Right atrium auricular region (tissue), 2 donors: ENCODE results near the gene LRP11. TPM values are rescaled to one million over a fixed set of nuclear protein-coding genes. Genes with fewer than 3 reads are reported as not detected.

Experiments
- DNase-seq: peaks from one replicate; pipeline ENCODE4 v3.0.0-alpha.2; 2019; ENCODE audit warnings: low spot score
- H3K27ac ChIP-seq, 2 donors: fragments of 200-600 bp; sonication (generic); 1 replicate in 1 of 2; 2 replicates in 1 of 2; pipeline ENCODE4 v1.5.1; 2016 to 2019
- H3K27me3 ChIP-seq, 2 donors: fragments of 200-600 bp; sonication (generic); one replicate each; pipeline versions ENCODE4 v1.5.1 to v1.6.0; 2017 to 2019
- H3K36me3 ChIP-seq: fragments of 200-600 bp; sonication (generic); one replicate; pipeline ENCODE4 v1.5.1; 2016
- H3K4me1 ChIP-seq, 2 donors: fragments of 200-600 bp; sonication (generic); one replicate each; pipeline versions ENCODE4 v1.5.1 to v1.6.0; 2017 to 2019
- H3K4me3 ChIP-seq, 2 donors: fragments of 200-600 bp; sonication (generic); 1 replicate in 1 of 2; 2 replicates in 1 of 2; pipeline ENCODE4 v1.5.1; 2017 to 2019; ENCODE audit warnings: mild to moderate bottlenecking in 1 of 2, moderate library complexity in 1 of 2
- H3K9me3 ChIP-seq, 2 donors: fragments of 200-600 bp; sonication (generic); one replicate each; pipeline ENCODE4 v1.5.1; 2019
- total RNA-seq, 2 donors: library from RNA; depleted of rRNA; stranded (reverse); fragments of >200 nt; gene quantifications; one replicate each; pipeline ENCODE4 v1.1.0, GENCODE V29; 2016
- TF ChIP-seq, protein P1 (sequence below), 2 donors: fragments of 200-600 bp; sonication (generic); IDR thresholded peaks; one replicate each; pipeline ENCODE4 v1.5.1; 2019; ENCODE audit warnings: antibody characterized with exemption in 2 of 2

Gene LRP11
- total RNA-seq, 2 donors from 2014 or later, result 17.0 to 25.7 TPM

GRCh38 chr6:149888659-149889058 lies 24.5 kb upstream of the LRP11 start:
- peaks cover 0 to 5% of the 10 kb centered on the region in 2 donors for H3K4me1 ChIP-seq
- no peaks in the 10 kb centered on the region for H3K9me3 ChIP-seq
- H3K4me3 ChIP-seq, result no peak overlapping the region
- no peaks in the 10 kb centered on the region for H3K36me3 ChIP-seq
- TF ChIP-seq, protein P1, sequence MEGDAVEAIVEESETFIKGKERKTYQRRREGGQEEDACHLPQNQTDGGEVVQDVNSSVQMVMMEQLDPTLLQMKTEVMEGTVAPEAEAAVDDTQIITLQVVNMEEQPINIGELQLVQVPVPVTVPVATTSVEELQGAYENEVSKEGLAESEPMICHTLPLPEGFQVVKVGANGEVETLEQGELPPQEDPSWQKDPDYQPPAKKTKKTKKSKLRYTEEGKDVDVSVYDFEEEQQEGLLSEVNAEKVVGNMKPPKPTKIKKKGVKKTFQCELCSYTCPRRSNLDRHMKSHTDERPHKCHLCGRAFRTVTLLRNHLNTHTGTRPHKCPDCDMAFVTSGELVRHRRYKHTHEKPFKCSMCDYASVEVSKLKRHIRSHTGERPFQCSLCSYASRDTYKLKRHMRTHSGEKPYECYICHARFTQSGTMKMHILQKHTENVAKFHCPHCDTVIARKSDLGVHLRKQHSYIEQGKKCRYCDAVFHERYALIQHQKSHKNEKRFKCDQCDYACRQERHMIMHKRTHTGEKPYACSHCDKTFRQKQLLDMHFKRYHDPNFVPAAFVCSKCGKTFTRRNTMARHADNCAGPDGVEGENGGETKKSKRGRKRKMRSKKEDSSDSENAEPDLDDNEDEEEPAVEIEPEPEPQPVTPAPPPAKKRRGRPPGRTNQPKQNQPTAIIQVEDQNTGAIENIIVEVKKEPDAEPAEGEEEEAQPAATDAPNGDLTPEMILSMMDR (IDR thresholded peaks at IDR 0.05), result no peak
- peak; percentile 52 for DNase-seq
- H3K27ac ChIP-seq, result no peak overlapping the region
- H3K27me3 ChIP-seq, result no peaks in the 10 kb centered on the region

- DNase-seq, result no peak
- peaks cover 0 to 5% of the 10 kb centered on the region in 2 donors for H3K4me1 ChIP-seq
- no peaks in the 10 kb centered on the region for H3K36me3 ChIP-seq
- H3K9me3 ChIP-seq, result no peaks in the 10 kb centered on the region
- no peak overlapping the region for H3K27ac ChIP-seq
- H3K27me3 ChIP-seq, result no peaks in the 10 kb centered on the region
- H3K4me3 ChIP-seq, result no peak overlapping the region
- TF ChIP-seq, protein P1 (IDR thresholded peaks at IDR 0.05), result no peak
These were observed 23.9 kb upstream of the LRP11 start for GRCh38 chr6:149888093-149888492.

DNA sequence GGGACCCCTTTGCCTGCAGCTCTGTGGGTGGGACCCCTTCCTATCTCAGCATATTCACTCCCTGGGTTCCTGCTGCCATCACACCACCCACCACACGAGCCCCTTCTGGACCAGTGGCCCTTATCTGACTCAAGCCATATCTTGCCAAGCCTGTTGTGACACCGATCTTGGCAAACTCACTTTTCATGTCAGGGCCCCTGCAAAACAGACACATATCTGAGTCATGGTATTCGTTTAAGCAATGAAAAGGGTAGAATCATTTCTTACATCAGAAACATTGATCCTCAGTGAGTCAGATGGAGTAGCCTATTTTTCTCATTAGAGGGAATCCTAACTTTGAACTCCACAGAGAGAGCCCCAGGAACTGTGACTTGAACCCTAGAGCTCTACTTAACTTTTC lies 23.2 kb upstream of the LRP11 start:
- TF ChIP-seq, protein P1 (IDR thresholded peaks at IDR 0.05), result no peak
- DNase-seq, result no peak

GRCh38 chr6:149885888-149886287 lies 21.7 kb upstream of the LRP11 start:
- no peak overlapping the region for H3K4me3 ChIP-seq
- H3K4me1 ChIP-seq, result peaks cover 0 to 5% of the 10 kb centered on the region in 2 donors
- H3K9me3 ChIP-seq, result no peaks in the 10 kb centered on the region
- TF ChIP-seq, protein P1 (IDR thresholded peaks at IDR 0.05), result no peak
- DNase-seq, result no peak
- H3K27me3 ChIP-seq, result no peaks in the 10 kb centered on the region
- H3K36me3 ChIP-seq, result no peaks in the 10 kb centered on the region
- H3K27ac ChIP-seq, result no peak overlapping the region

More for the DNA sequence above, 23.2 kb upstream of the LRP11 start:
- Histone ChIP-seq H3K4me1 (peaks cover 0 to 5% of the 10 kb centered on the region in 2 donors), H3K27me3 (no peaks in the 10 kb centered on the region), H3K36me3 (no peaks in the 10 kb centered on the region), H3K4me3 (no peak overlapping the region), H3K27ac (no peak overlapping the region), H3K9me3 (no peaks in the 10 kb centered on the region)

GRCh38 chr6:149884617-149885016 lies 20.5 kb upstream of the LRP11 start:
- no peak overlapping the region for H3K27ac ChIP-seq
- no peaks in the 10 kb centered on the region for H3K36me3 ChIP-seq
- no peak overlapping the region for H3K4me3 ChIP-seq
- H3K27me3 ChIP-seq, result no peaks in the 10 kb centered on the region
- no peaks in the 10 kb centered on the region for H3K9me3 ChIP-seq
- peaks cover 0 to 5% of the 10 kb centered on the region in 2 donors for H3K4me1 ChIP-seq
- TF ChIP-seq, protein P1 (IDR thresholded peaks at IDR 0.05), result no peak
- DNase-seq, result peak; percentile 46

GRCh38 chr6:149884215-149884614 lies 20.1 kb upstream of the LRP11 start:
- Histone ChIP-seq H3K4me3 (no peak overlapping the region), H3K36me3 (no peaks in the 10 kb centered on the region), H3K27me3 (no peaks in the 10 kb centered on the region), H3K27ac (no peak overlapping the region), H3K4me1 (peaks cover 0 to 5% of the 10 kb centered on the region in 2 donors), H3K9me3 (no peaks in the 10 kb centered on the region)
- peak; percentile 64 for DNase-seq
- TF ChIP-seq, protein P1 (IDR thresholded peaks at IDR 0.05), result no peak
